HG03442 (cell line): ENCODE measurements around the gene CTSE.

Experiments
- ATAC-seq: cut with Tn5 transposase; IDR thresholded peaks from one replicate; pipeline ENCODE4 v1.9.1; 2021; ENCODE audit warnings: mild to moderate bottlenecking, moderate library complexity; ENCODE audit not compliant: unreplicated experiment

Gene CTSE

DNA sequence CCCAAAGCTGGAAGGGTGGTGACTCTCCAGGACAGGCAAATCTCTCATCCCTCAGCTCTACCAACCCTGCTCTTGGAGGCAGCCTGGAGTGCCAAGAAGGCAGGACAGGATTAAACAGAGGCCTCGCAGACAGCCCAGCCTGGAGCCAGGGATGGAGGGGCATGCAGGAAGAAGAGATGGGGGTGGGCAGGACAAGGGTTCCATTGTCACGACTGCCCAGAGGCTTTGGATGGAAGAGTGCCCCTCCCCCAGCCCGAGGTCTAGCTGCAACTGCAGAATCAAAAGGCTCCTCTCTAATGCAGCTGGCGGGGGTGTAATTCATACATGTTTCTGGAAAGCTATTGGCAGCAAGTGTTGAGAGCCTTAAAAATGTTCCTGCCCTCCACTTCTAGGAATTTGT lies 29.3 kb downstream of the CTSE start:
- no peak for ATAC-seq

DNA sequence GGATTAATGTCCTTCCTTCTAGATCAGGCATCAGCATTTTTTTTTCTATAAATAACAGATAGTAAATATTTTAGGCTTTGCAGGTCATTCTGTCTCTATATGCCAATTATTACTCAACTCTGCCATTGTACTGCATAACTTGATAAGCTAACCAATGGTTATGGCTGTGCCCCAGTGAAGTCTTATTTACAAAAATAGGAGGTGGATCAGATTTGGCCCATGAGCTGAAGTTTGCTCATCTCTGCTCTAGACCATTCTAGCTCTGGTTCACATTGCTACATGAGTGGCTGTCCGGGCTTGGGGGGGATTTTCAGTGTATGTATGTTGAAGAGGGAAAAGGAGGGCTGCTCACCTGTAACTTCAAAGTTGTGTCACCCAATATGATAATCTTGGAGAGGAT lies 30.6 kb downstream of the CTSE start:
- no peak for ATAC-seq

DNA sequence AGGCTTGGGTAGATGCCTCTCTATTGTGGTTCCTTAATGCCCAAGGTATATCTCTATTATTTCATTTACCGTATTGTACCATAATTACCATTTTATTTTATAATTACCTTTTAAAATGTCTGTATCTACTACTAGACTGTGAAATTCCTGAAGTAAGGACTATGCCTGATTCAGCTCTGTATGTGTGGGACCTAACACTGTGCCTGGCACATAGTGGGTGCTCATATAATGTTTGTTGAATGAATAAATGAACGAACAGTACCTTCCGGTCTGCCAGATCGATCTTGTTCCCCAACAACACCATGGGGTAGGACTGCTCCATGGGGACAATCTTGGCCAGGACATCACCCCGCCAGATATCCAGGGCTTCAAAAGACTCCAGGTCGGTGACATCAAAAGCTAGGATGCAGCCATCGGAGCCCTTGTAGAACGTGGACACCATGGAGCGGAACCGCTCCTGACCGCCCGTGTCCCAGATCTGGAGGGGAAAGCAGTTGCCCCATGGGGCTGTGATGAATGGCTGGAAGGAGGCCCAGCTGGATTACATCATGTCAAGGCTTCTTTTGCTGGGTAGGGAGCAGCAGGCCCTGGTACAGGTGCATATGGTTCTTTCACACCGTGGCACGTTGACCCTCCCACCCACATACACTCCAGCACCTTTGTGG lies 31.3 kb downstream of the CTSE start:
- ATAC-seq = no peak

DNA sequence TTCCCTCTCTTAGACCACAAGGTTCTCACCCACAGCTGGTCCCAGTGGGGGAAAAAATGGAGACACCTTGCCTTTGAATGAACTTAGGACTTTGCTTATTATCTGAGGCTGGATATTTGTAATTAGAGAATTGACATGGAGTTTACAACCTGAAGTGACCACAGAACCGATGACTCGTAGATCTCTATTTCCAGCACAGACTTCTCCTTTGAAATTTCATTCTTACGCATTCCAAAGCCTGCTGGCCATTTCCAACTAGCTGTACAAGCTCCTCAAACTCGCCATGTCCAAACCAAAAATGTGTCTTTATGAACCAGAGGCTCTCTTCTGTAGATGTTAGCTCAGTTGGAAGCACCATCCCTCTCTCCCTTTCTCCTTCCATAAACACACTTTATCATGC lies 32.5 kb downstream of the CTSE start:
- ATAC-seq = no peak

- ATAC-seq = no peak
Observed at GRCh38 chr1:205990226-205990625, 33.5 kb downstream of the CTSE start.

DNA sequence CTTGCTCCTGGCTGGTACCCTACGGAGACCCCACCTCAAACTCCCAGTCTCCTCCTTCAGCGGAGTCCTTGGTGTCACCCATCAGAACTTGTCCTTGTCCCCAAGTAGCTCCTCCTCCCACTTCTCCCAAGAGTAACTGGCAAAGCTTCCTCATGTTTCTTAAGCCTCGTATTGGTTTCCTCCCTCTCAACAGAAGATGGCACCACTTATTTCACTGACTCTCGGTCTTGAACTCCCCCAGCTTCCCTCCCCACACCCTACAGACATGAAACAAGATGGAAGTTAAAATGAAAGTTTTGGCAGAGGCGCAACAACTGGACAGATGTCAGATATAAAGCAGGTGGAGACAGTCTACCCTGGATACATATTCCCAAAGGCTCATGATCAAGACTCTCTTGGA lies 33.9 kb downstream of the CTSE start:
- no peak for ATAC-seq

- no peak for ATAC-seq
Observed at GRCh38 chr1:205988585-205988995, 35.1 kb downstream of the CTSE start.

DNA sequence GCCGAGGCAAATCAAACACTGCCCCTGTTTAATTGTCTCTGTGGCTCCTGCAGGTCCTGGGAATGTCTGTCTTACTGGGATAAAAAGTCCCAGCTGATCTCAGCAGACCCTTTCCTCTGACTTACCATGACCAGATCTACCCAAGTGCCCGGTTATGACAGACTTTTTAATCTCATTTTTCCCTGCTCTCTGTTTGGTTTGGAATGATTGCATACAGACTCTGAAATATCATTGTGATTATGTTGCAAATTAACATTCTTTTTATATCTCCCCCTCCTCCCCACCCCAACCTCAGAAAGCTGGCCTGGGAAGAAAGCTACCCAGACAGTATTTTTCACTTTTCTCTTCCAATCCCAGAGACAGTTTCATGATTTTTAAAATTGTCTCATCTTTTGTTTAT lies 36.8 kb downstream of the CTSE start:
- no peak for ATAC-seq

DNA sequence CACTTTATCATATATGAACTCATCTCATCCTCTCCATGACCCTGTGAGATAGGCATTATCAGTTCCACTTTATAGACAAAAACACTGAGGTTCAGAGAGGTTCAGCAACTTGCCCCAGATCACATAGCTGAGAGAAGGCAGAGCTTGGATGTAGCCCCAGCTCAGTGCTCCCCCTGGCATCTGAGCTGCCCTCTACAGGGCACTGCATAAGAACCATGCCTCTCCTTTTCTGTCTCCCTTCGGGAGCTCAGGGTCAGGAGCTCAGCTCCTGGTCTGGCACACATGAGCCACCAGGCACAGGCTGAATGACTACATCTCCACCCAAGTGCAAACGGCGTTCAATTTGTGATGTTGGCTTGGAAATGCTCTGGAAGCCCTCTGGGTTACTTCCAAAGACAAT lies 37.4 kb downstream of the CTSE start:
- ATAC-seq = no peak

DNA sequence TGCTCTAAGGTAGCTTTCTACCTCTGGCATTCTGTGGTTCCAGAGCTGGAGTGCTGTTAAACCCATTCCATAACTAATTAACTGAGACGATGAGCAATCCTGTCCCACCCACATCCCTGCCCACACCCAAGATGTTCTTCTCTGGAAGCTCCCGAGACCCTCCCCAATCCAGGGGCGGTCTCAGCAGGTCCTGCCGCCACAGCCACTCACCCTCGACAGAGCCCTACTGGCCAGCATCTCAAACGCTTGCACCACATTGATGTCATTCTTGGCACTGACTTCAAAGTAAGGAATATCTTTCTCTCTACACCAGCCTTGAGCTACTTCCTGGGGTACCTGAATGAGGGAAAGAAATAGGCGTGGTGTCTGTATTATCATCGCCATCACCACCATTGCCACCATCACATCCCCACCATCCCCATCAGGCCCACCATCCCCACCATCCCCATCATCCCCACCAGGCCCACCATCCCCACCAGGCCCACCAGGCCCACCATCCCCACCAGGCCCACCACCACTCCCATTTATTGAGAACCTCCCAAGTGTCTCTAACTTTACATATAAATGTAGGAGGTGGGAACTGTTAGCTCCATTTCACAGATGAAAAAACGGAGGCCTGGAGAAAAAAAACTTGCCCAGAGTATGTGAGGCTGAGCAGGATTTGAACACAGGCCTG lies 38.2 kb downstream of the CTSE start:
- no peak for ATAC-seq

- ATAC-seq = no peak
Observed at GRCh38 chr1:205983925-205984725, 39.6 kb downstream of the CTSE start.

- ATAC-seq = no peak
Observed at GRCh38 chr1:205981257-205981656, 42.4 kb downstream of the CTSE start.

GRCh38 chr1:205980237-205980870 lies 43.3 kb downstream of the CTSE start:
- no peak for ATAC-seq

GRCh38 chr1:205979301-205979700 lies 44.4 kb downstream of the CTSE start:
- ATAC-seq = no peak

DNA sequence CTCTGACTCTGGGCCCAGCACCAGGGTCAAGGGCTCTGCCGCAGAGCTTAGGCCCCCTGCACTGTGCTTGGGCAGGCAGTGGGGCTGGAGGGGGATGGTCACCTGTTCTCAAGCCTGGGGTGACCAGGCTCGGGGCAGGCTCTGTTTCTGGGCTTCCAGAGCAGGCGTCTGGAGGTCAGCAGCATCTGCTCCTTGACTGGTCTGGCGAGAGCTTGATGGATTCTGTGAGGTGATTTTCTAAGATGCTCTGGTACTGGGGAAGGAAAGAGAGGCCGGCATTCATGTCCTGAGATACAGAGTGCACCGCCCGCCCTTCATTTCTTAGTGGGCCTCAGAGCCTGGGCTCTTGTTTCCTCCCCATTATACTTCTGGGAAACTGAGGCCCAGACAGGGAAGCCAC lies 45.0 kb downstream of the CTSE start:
- ATAC-seq = no peak

- ATAC-seq = no peak
Observed at GRCh38 chr1:205977402-205978014, 46.2 kb downstream of the CTSE start.

- no peak for ATAC-seq
Observed at GRCh38 chr1:205976708-205977401, 46.8 kb downstream of the CTSE start.

DNA sequence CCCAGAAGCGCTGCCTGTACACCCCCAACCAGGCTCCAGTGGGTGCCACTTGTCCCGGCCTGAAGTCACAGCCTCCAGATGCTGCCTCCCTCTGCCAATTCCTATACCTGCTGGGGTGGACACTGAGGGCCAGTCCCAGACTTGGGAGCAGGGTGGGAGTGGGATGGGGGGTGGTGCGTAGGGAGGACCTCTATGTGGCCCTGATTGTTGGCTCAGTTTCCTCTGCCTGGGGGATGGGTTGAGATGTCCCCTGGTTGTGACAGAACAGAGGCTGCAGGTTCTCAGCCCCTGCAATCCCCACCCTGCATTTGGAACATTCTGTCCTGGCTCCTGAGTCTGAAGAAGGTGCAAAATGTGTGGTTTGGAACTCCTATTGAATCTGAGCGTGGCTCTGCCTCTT lies 47.7 kb downstream of the CTSE start:
- ATAC-seq = no peak

- no peak for ATAC-seq
Observed at GRCh38 chr1:205975387-205975998, 48.2 kb downstream of the CTSE start.

DNA sequence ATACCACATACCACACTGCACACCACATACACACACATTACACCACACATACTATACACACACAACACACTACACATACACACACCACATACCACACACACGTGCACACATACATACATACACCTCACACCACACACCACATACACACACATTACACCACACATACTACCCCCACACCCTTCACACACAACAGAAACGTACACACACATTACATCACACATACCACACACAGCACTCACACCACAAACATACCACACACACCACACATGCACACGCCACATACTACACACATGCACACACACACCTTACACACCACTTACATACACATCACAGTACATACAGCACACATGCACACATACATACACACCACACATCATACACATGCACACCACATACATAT lies 49.0 kb downstream of the CTSE start:
- no peak for ATAC-seq
